Airway epithelial cell (primary cell): ENCODE results near the gene PIK3IP1. TPM values are rescaled to one million over a fixed set of nuclear protein-coding genes. Genes with fewer than 3 reads are reported as not detected.

ENCODE experiments used
- total RNA-seq: library from RNA; depleted of rRNA; stranded (reverse); fragments of >200 nt; gene quantifications from 2 replicates; pipeline ENCODE4 v1.2.3, GENCODE V29; 2015

Gene PIK3IP1
- total RNA-seq = 22.2 and 25.8 TPM in 2 replicates

GRCh38 chr22:31292236-31292989 is at the start of gene PIK3IP1:
PIK3IP1 (minus strand) TSS chr22:31292488; CDS start chr22:31292344, 144 bp downstream.

Other genes with a start within 250 kb of the PIK3IP1 start
- gene SMTN, start 211.2 kb downstream of the PIK3IP1 start, total RNA-seq = 180 and 218 TPM in 2 replicates
- gene SELENOM, start 184.9 kb downstream of the PIK3IP1 start, total RNA-seq = 31.0 and 49.9 TPM in 2 replicates
- 2.2 and 2.4 TPM in 2 replicates for gene INPP5J, start 169.5 kb downstream of the PIK3IP1 start, total RNA-seq
- gene PLA2G3, start 152.0 kb downstream of the PIK3IP1 start, total RNA-seq = 2.8 and 3.4 TPM in 2 replicates
- gene RNF185, start 132.3 kb downstream of the PIK3IP1 start, total RNA-seq = 16.1 and 22.3 TPM in 2 replicates
- 103 and 132 TPM in 2 replicates for gene LIMK2, start 80.2 kb downstream of the PIK3IP1 start, total RNA-seq
- 10.5 and 12.7 TPM in 2 replicates for gene PATZ1, start 53.9 kb upstream of the PIK3IP1 start, total RNA-seq
- gene DRG1, start 107.1 kb upstream of the PIK3IP1 start, total RNA-seq = 78.3 and 81.9 TPM in 2 replicates
- gene EIF4ENIF1, start 197.4 kb upstream of the PIK3IP1 start, total RNA-seq = 6.0 and 8.5 TPM in 2 replicates
- 11.7 and 18.4 TPM in 2 replicates for gene SFI1, start 204.0 kb upstream of the PIK3IP1 start, total RNA-seq